Body of pancreas (tissue), 4 donors: ENCODE measurements around the gene MDN1. TPM values are rescaled to one million over a fixed set of nuclear protein-coding genes. Genes with fewer than 3 reads are reported as not detected.

Source experiments
- ATAC-seq: fragments of 150-250 bp; one replicate; pipeline ENCODE4 v1.9.1; 2016
- DNase-seq, 4 donors: peaks; one replicate each; pipeline ENCODE4 v3.0.0-alpha.2; 2019
- H3K27ac ChIP-seq, 4 donors: fragments of 200-600 bp; sonication (generic); 1 replicate in 3 of 4; 2 replicates in 1 of 4; pipeline versions ENCODE4 v1.5.1 to v1.6.1; 2016 to 2019; ENCODE audit warnings: mild to moderate bottlenecking in 1 of 4, mixed read lengths in 1 of 4, moderate library complexity in 1 of 4
- H3K27me3 ChIP-seq, 2 donors: fragments of 200-600 bp; sonication (generic); one replicate each; pipeline ENCODE4 v1.6.0; 2016; ENCODE audit warnings: mild to moderate bottlenecking in 1 of 2
- H3K36me3 ChIP-seq, 2 donors: fragments of 200-600 bp; sonication (generic); replicated peaks in 1 of 2; 2 replicates each; pipeline ENCODE4 v1.5.1; 2016; ENCODE audit warnings: low read depth in 2 of 2; ENCODE audit not compliant: insufficient read depth in 1 of 2
- H3K4me1 ChIP-seq: fragments of 200-600 bp; sonication (generic); one replicate; pipeline ENCODE4 v1.6.0; 2016
- H3K4me3 ChIP-seq, 2 donors: fragments of 200-600 bp; sonication (generic); 1 replicate in 1 of 2; 2 replicates in 1 of 2; pipeline ENCODE4 v1.5.1; 2016 to 2019
- H3K9me3 ChIP-seq, 3 donors: fragments of 200-600 bp; sonication (generic); 1 replicate in 2 of 3; 2 replicates in 1 of 3; pipeline ENCODE4 v1.5.1; 2016
- POLR2A ChIP-seq, 3 donors: fragments of 450-650 bp; IDR thresholded peaks; one replicate each; pipeline ENCODE4 v1.6.1; 2016; ENCODE audit warnings: antibody characterized with exemption in 3 of 3, mild to moderate bottlenecking in 2 of 3
- WGBS, 2 donors: methylation state at CpG; one replicate each; pipeline ENCODE4 v1.1.5; 2017; 5-methylcytosine and 5-hydroxymethylcytosine counted together
- intact Hi-C: fragments of 100-400 bp; cut with DNase I; formaldehyde crosslinking; loops from one replicate; pipeline ENCODE4 v1.15.1; 2023
- total RNA-seq, 2 donors: library from RNA; depleted of rRNA; stranded (reverse); fragments of >200 nt; gene quantifications; one replicate each; pipeline ENCODE4 v1.1.0, GENCODE V29; 2016
- TF ChIP-seq, protein P1 (sequence below), 7 experiments: fragments of 450-650 bp in 4 of 7; fragments of 200-600 bp in 3 of 7; sonication (generic) in 3 of 7; IDR thresholded peaks; one replicate each; pipeline ENCODE4 v1.5.1; 2016 to 2019; ENCODE audit warnings: antibody characterized with exemption in 7 of 7

MDN1 gene
- 10 to 100 TPM; 17.9 to 26.7 TPM for total RNA-seq

GRCh38 chr6:89819336-89820130 lies at the start of gene MDN1:
MDN1 (minus strand) TSS chr6:89819794; CDS start chr6:89819607, 187 bp downstream.
- peak within 1 kb of the TSS; percentile 64 to 86 for H3K4me3 ChIP-seq
- intact Hi-C loops = no loop called here
- TF ChIP-seq POLR2A (IDR thresholded peaks at IDR 0.05) = peak; percentile 52 to 80 (median 77)
- TF ChIP-seq, protein P1, sequence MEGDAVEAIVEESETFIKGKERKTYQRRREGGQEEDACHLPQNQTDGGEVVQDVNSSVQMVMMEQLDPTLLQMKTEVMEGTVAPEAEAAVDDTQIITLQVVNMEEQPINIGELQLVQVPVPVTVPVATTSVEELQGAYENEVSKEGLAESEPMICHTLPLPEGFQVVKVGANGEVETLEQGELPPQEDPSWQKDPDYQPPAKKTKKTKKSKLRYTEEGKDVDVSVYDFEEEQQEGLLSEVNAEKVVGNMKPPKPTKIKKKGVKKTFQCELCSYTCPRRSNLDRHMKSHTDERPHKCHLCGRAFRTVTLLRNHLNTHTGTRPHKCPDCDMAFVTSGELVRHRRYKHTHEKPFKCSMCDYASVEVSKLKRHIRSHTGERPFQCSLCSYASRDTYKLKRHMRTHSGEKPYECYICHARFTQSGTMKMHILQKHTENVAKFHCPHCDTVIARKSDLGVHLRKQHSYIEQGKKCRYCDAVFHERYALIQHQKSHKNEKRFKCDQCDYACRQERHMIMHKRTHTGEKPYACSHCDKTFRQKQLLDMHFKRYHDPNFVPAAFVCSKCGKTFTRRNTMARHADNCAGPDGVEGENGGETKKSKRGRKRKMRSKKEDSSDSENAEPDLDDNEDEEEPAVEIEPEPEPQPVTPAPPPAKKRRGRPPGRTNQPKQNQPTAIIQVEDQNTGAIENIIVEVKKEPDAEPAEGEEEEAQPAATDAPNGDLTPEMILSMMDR (IDR thresholded peaks at IDR 0.05) = peak in 1 of 7 experiments; percentile 25
- H3K27ac ChIP-seq = peak within 1 kb of the TSS; percentile 77 to 96 (median 87)
- H3K9me3 ChIP-seq = no peaks in the 10 kb centered on the region
- WGBS, 2 donors = 0 to 1% methylated on average over 28 to 62 of the region's 65 CpGs
- H3K4me1 ChIP-seq = peaks cover 22% of the 10 kb centered on the region
- ATAC-seq (peak; percentile 99), DNase-seq (peak; percentile 89 to 92 (median 90))
- H3K36me3 ChIP-seq = no peaks in the 10 kb centered on the region
- H3K27me3 ChIP-seq = no peaks in the 10 kb centered on the region

- Histone ChIP-seq H3K36me3 (peaks cover 0 to 17% of the 10 kb centered on the region in 2 donors), H3K9me3 (no peaks in the 10 kb centered on the region), H3K27ac (no peak overlapping the region), H3K4me3 (no peak overlapping the region), H3K27me3 (no peaks in the 10 kb centered on the region), H3K4me1 (no peaks in the 10 kb centered on the region)
- ATAC-seq (no peak), DNase-seq (no peak)
- intact Hi-C loops = no loop called here
- WGBS, 2 donors = 94 to 96% methylated on average over 6 of the region's 6 CpGs
- TF ChIP-seq, protein P1 (IDR thresholded peaks at IDR 0.05) = no peak
- no peak for TF ChIP-seq POLR2A (IDR thresholded peaks at IDR 0.05)
These were observed 46.6 kb upstream of the MDN1 start for GRCh38 chr6:89866024-89866678.

- H3K9me3 ChIP-seq = no peaks in the 10 kb centered on the region
- no peak overlapping the region for H3K4me3 ChIP-seq
- no peak for ATAC-seq
- H3K4me1 ChIP-seq = no peaks in the 10 kb centered on the region
- H3K27ac ChIP-seq = no peak overlapping the region
- H3K27me3 ChIP-seq = no peaks in the 10 kb centered on the region
- H3K36me3 ChIP-seq = peaks cover 0 to 26% of the 10 kb centered on the region in 2 donors
- intact Hi-C loops = no loop called here
- WGBS, 2 donors = 91 to 92% methylated on average over 2 of the region's 2 CpGs
- DNase-seq = no peak
- TF ChIP-seq POLR2A (IDR thresholded peaks at IDR 0.05) = no peak
- TF ChIP-seq, protein P1 (IDR thresholded peaks at IDR 0.05) = no peak
These were observed 43.1 kb upstream of the MDN1 start for GRCh38 chr6:89862698-89863097.

- no peak overlapping the region for H3K27ac ChIP-seq
- DNase-seq (no peak), ATAC-seq (no peak)
- H3K4me3 ChIP-seq = no peak overlapping the region
- peaks cover 0 to 27% of the 10 kb centered on the region in 2 donors for H3K36me3 ChIP-seq
- H3K9me3 ChIP-seq = no peaks in the 10 kb centered on the region
- intact Hi-C loops = no loop called here
- TF ChIP-seq POLR2A (IDR thresholded peaks at IDR 0.05) = no peak
- TF ChIP-seq, protein P1 (IDR thresholded peaks at IDR 0.05) = no peak
- 91 to 92% methylated on average over 5 of the region's 5 CpGs for WGBS, 2 donors
- H3K27me3 ChIP-seq = no peaks in the 10 kb centered on the region
- H3K4me1 ChIP-seq = no peaks in the 10 kb centered on the region
These were observed 42.7 kb upstream of the MDN1 start for GRCh38 chr6:89862273-89862672.
